ENCODE measurements around the gene INTS1. TPM values are rescaled to one million over a fixed set of nuclear protein-coding genes. Genes with fewer than 3 reads are reported as not detected.

INTS1 gene
- total and polyA plus RNA-seq, 2 of the 4 experiments (the other 2 are of a cell fraction): 9.3 to 40.1 TPM

- H2BK120ac ChIP-seq (ENCODE audit: low read depth, low read length): no peak overlapping the region
- no peaks in the 10 kb centered on the region for H3K9me3 ChIP-seq (ENCODE audit: control insufficient read depth, insufficient read depth, low read length)
- ChIA-PET CTCF (no interaction called here), POLR2A (ENCODE audit: unreplicated experiment) (no interaction called here)
- no peaks in the 10 kb centered on the region for H3K79me1 ChIP-seq (ENCODE audit: low read depth in 1 of 2, low read length in 2 of 2)
- H3K4me2 ChIP-seq (ENCODE audit: low read depth, low read length): no peak overlapping the region
- no peak overlapping the region for H4K91ac ChIP-seq (ENCODE audit: insufficient read depth, low read depth, low read length)
- TF ChIP-seq BHLHE40 (IDR thresholded peaks at IDR 0.05; ENCODE audit: low read depth, low read length): no peak
- no peak for TF ChIP-seq RCOR1 (IDR thresholded peaks at IDR 0.05; ENCODE audit: insufficient replicate concordance, low read length)
- H3K23ac ChIP-seq (ENCODE audit: low read depth, low read length): no peak overlapping the region
- no peak overlapping the region for H2AK9ac ChIP-seq (replicated peaks; ENCODE audit: low read depth, low read length, poor library complexity)
- DNase-seq: no peak
- no peak overlapping the region for H2AFZ ChIP-seq (replicated peaks; ENCODE audit: low read length, poor library complexity)
- H3K27ac ChIP-seq (ENCODE audit: insufficient read depth, low read length): no peak overlapping the region
- no peak overlapping the region for H2BK15ac ChIP-seq (ENCODE audit: low read depth, low read length)
- H4K20me1 ChIP-seq (ENCODE audit: insufficient read depth, low read length): peaks cover 13% of the 10 kb centered on the region
- no peak overlapping the region for H2AK5ac ChIP-seq (ENCODE audit: low read depth, low read length)
- H3K4ac ChIP-seq (ENCODE audit: low read depth, low read length): no peak overlapping the region
- in situ Hi-C loops (cut with MboI; ENCODE audit: low sequenced_read_pairs) (no loop called here), intact Hi-C loops (cut with micrococcal nuclease) (no loop called here), dilution Hi-C loops (cut with HindIII; ENCODE audit: low sequenced_read_pairs, unreplicated experiment) (no loop called here)
- H3K36me3 ChIP-seq (ENCODE audit: control insufficient read depth, insufficient read depth, low read length): peaks cover 56% of the 10 kb centered on the region
- H2BK20ac ChIP-seq (ENCODE audit: low read depth, low read length): no peak overlapping the region
- no peaks in the 10 kb centered on the region for H3K27me3 ChIP-seq (ENCODE audit: control insufficient read depth, insufficient read depth, low read length)
- H3K9me1 ChIP-seq (ENCODE audit: insufficient read depth, low read length): peaks cover 7% of the 10 kb centered on the region
- H4K5ac ChIP-seq (ENCODE audit: low read depth, low read length): no peak overlapping the region
- H3K4me3 ChIP-seq (ENCODE audit: insufficient read depth, low read depth, low read length): no peak overlapping the region
- 95% methylated on average over 31 of the region's 43 CpGs; no CpG with 5 or more reads in 1 of the 2 experiments for WGBS, 2 experiments (ENCODE audit: extremely low coverage in 2 of 2, insufficient read length in 1 of 2)
- H3K14ac ChIP-seq (replicated peaks; ENCODE audit: low read depth, low read length): no peak overlapping the region
- BruUV-seq (replicated peaks): no TSS peak
- no peak overlapping the region for H3K9ac ChIP-seq (ENCODE audit: low read depth, low read length)
- H2BK5ac ChIP-seq (ENCODE audit: low read depth, low read length, poor library complexity, severe bottlenecking): no peak overlapping the region
- no peaks in the 10 kb centered on the region for H3K4me1 ChIP-seq (ENCODE audit: control insufficient read depth, insufficient read depth, low read length)
- no peak overlapping the region for H3K18ac ChIP-seq (ENCODE audit: low read depth, low read length)
- no peak overlapping the region for H4K8ac ChIP-seq (ENCODE audit: low read depth in 2 of 2, low read length in 2 of 2)
- ATAC-seq (ENCODE audit: low read depth): no peak
- H3K56ac ChIP-seq (ENCODE audit: extremely low read depth, insufficient read depth, low read length): no peak overlapping the region
Measured at GRCh38 chr7:1437155-1437880, 66.9 kb downstream of the INTS1 start.

Measured in IMR-90 (cell line).